GM18507 (cell line): Measurements from ENCODE around the gene FGFBP1.

ENCODE experiments used
- DNase-seq: peaks from one replicate; pipeline ENCODE4 v3.0.0; 2011; ENCODE audit warnings: low read depth; ENCODE audit not compliant: insufficient read length; ENCODE audit errors: extremely low spot score
- FAIRE-seq: peaks from 2 replicates; lab custom pipeline; 2011; peaks lifted over from hg19 to GRCh38; lab: Jason Lieb, UNC

Gene FGFBP1

DNA sequence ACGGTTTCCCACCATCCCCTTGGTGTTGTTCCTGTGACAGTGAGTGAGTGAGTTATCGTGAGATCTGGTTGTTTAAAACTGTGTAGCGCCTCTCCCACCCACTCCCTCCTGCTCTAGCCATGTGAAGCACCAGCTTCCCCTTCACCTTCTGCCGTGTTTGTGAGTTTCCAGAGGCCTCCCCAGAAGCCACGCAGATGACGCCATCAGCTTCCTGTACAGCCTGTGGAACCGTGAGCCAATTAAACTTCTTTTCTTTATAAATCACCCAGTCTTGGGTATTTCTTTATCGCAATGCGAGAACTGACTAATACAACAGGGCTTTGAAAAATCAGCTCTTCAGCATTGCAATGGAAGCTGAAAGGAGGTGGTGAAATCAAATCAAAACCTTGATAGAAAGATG is 50.0 kb downstream of the FGFBP1 start:
- FAIRE-seq (no peak), DNase-seq (no peak)
